G401.6 (cell line): ENCODE measurements around the gene KIAA1328.
"Not testable (repeated sequence)": the region's sequence is repeated elsewhere in the genome, so short reads cannot be mapped to it uniquely, and the experiment has no call there.

Experiments used
- FAIRE-seq: peaks from 2 replicates; lab custom pipeline; 2012; peaks lifted over from hg19 to GRCh38; lab: Jason Lieb, UNC

Gene KIAA1328

GRCh38 chr18:36826556-36826955, 2.4 kb upstream of the KIAA1328 start:
- FAIRE-seq: no peak

- no peak for FAIRE-seq
Observed at GRCh38 chr18:36828157-36828629, 734 bp upstream of the KIAA1328 start.

DNA sequence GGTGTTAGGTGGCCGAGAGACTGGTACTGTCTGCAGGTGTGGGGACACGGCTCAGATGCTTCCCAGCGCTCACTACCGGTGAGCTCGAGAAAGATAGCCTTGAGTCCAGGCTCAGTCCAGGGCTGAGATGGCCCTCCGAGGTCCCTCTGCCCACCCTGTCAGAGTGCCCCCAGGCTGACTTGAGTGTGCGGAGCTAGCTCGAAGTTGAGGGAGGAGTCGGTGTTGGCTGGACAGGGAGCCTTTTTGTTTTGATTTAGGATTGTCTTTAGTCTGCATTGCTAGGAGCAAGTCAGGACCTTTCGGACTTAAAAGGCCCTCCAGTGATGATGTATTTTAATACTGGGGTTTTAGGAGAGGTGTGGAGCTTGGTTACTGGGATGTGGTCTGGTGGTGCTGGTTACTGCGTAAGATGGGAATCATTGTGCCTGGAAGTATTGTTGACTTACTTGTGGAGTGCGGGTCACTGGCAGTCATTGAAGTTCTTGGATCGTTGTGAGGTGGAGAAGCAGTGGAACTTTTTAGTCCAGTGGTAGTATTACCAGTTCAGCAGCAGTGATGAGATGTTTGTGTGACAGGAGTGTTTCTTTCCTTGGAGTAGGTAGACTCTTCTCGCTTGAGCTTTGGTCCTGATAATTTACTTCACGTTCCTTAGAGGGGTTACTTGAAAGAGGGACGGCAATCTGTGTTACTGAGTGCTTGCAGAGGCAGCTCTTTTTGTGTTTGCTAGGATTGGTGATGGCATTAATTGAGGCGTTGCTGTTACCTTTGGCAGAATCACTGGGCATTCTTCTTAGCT, 633 bp downstream of the KIAA1328 start:
- FAIRE-seq: no peak

DNA sequence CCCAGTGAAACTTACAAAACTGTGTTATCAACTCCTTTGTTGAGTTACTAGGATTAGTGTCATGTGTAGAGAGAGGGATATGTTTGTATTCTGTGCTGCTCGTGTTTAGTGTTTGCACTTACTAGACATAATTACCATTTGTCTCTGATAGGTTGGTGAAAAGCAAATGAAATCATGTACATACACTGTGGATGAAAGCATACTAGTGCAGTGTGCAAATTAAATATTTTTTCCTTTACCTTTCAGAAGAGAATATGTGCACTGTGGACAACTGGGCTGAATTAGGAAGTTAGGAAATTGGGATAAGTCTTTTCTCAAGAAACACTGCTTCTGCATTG, 1.2 kb downstream of the KIAA1328 start:
- no peak for FAIRE-seq

- no peak for FAIRE-seq
Observed at GRCh38 chr18:36831139-36831538, 2.2 kb downstream of the KIAA1328 start.

DNA sequence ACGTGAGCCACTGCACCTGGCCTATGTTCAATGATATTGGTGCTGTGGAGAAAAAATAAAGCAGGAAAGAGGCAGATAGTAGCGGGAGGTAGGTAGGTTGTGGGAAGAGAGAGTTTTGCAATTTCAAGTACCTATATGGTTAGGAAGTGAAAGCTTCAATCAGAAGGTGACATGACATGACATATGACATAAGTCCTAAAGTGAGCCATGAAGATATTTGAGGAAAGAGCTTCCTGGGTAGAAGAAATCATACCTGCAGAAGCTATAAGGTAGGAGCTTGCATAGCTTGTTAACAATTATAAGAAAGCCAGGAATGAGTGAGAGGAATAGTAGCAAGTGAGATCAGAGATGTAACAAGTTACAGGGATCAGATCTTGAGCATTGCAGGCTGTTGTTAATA, 4.2 kb downstream of the KIAA1328 start:
- FAIRE-seq: no peak

- FAIRE-seq: no peak
Observed at GRCh38 chr18:36835927-36836326, 7.0 kb downstream of the KIAA1328 start.

DNA sequence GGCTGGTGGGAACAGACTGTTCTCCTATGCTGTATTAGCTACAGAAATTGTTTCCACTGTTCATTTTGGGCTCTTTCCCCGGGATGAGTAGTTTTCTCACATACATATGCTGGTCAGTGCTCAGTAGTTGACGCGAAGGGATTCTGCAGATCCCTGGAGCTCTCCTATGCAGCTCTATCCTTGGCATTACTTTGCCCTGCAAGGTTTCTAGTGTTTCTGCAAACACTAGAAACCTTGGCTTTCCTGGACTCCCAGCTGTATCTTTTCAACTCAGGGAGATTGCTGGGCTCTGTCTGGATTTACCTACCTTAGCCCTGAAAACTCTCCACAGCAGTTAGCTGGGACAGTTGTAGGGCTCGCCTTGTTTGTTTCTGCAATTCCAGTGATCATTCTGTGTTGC, 10.9 kb downstream of the KIAA1328 start:
- FAIRE-seq: no peak

DNA sequence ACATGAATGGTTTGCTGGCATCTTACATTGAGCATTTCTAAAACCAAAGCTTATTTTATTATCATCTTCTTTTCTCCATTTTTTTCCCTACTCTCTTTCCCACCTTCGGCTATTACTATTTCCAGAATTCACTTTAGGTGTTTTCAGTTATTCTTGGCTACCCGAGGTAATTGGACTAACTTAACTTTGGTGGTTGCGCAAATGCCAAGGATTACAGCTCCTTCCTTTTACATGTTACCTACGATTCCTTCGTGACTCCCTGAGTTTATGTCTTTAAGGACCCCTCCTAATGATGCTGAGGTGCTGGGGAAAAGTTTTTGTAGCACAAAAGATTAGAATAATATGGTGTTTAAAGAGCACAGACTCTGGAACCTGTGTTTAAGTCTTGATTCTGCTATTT, 14.3 kb downstream of the KIAA1328 start:
- no peak for FAIRE-seq

DNA sequence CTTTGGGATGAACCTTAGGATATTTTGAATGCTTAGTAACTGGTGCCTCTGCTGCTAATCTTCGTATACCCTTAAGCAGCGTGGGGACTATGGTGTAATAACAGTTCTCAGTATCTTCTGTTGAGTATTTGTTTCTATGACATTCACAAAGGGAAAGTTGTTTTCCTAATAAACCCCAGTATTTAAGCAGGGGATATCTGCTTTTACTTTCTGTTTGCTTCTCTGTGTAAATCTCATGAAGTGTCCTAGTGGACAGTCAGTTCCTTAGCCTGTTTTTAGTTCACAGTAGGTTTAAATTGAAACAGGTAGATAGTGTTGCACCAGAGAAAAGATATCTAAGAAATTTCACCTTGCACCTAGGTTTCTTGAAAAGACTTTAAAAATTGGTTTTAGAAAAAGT, 14.9 kb downstream of the KIAA1328 start:
- FAIRE-seq: no peak

DNA sequence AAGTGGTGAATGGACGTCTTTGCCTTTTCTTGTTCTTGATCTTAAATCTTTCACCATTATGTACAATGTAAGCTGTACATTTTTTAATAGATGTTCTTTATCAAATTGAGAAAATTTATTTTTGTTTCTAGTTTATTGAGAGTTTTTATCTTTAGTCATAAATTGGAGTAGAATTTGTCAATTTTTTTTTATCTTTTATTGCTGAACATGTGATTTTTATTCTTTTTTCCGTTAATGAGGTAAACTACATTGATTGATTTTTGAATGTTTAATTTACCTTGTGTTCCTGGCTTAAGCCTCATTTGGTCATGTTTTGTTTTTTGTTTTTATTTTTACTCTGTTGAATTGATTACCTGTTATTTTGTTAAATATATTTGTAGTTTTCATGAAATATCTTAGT, 19.7 kb downstream of the KIAA1328 start:
- peak; percentile 73 for FAIRE-seq

GRCh38 chr18:36849288-36850006, 20.5 kb downstream of the KIAA1328 start:
- no peak for FAIRE-seq

- FAIRE-seq: no peak
Observed at GRCh38 chr18:36850527-36851201, 21.7 kb downstream of the KIAA1328 start.

DNA sequence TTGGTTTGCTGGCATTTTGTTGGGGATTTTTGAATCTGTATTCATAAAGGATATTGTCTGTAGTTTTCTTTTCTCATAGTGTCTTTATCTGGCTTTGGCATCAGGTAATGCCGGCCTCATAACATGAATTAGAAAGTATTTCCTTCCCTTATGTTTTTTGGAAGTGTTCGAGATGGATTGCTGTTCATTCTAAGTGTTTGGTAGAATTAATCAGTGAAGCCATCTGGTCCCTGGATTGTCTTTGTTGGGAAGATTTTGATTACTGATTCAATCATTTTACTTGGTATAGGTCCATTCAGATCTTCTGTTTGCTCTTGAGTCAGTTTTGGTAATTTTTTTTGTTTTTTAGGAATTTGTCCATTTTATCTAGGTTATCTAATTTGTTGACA, 22.3 kb downstream of the KIAA1328 start:
- FAIRE-seq: no peak

DNA sequence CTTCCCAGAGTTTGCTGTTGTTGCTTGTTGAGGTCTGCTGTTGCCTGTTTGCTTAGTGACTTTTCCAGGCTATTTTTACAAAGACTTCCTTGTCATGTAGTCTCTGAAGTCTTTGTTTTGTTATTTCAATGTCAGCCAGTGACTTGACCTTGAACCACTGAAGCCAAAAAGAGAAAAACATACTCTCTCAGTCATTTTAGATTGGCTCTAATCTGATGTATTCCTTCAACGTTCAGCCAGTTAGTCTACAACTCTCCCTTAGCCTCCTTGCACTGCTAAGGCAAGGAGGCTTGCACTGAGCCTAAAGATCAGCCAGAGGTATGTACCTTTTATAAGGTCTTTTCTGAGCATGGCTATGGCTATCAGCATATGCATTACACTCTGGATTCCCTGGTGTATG, 27.9 kb downstream of the KIAA1328 start:
- no peak for FAIRE-seq

- no peak for FAIRE-seq
Observed at GRCh38 chr18:36862182-36862581, 33.3 kb downstream of the KIAA1328 start.

DNA sequence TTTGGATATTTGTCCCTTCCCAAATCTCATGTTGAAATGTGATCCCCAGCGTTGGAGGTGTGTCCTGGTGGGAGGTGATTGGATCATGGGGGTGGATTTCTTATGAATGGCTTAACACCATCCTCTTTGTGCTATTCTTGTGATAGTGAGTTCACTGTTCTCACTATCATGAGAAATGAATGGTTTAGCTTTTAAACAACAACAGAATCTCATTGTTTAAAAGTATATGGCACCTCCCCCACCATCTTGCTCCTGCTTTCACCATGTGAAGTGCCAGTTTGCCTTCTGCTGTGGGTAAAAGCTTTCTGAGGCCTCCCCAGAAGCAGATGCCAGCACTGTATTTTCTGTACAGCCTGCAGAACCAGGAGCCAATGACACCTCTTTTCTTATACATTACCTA, 38.1 kb downstream of the KIAA1328 start:
- no peak for FAIRE-seq

DNA sequence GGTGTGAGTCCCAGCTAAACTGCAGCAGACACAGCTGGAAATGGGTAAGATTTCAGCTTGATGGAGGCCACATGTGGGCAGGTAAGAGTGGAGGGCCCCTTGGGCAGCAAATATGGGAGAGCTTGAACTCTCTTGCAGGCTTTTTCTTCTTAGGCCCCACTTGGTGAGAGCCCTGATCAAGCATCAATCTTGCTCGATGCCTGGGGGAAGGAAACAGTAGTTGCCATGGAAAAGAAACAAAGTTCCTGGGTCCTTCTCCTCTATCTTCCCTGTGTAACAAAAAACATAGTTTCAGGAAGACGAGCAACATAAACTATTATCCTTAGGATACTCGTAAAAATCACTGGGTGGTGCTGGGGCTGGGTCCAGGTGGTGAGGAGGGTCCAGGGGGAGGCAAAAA, 42.9 kb downstream of the KIAA1328 start:
- no peak for FAIRE-seq

DNA sequence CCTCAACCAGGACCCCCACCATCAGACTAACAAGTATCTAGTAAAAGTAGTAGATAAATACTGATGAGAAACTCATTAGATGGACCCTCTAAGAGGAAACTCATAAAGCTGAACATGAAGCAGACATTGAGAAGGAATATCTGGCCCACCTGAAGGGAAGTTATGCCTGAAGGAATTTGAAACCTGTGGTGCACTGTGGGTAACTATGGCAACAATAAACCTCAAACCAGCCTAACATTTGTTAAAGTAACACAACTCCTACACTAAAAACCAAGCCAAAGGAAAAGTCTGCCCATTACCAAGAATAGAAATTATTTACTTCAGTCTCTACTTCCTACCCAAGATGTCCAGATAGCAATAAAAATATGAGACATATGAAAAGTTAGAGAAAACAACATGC, 43.4 kb downstream of the KIAA1328 start:
- no peak for FAIRE-seq

DNA sequence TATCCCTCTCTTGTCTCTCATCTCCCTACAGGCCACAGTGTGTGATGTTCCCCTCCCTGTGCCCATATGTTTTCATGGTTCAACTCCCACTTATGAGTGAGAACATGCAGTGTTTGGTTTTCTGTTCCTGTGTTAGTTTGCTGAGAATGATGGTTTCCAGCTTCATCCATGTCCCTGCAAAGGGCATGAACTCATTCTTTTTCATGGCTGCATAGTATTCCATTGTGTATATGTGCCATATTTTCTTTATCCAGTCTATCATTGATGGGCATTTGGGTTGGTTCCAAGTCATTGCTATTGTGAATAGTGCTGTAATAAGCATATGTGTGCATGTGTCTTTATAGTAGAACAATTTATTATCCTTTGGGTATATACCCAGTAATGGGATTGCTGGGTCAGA, 44.9 kb downstream of the KIAA1328 start:
- not testable (repeated sequence) for FAIRE-seq

- FAIRE-seq: not testable (repeated sequence)
Observed at GRCh38 chr18:36879796-36880195, 50.9 kb downstream of the KIAA1328 start.

- FAIRE-seq: no peak
Observed at GRCh38 chr18:36885981-36886380, 57.1 kb downstream of the KIAA1328 start.

DNA sequence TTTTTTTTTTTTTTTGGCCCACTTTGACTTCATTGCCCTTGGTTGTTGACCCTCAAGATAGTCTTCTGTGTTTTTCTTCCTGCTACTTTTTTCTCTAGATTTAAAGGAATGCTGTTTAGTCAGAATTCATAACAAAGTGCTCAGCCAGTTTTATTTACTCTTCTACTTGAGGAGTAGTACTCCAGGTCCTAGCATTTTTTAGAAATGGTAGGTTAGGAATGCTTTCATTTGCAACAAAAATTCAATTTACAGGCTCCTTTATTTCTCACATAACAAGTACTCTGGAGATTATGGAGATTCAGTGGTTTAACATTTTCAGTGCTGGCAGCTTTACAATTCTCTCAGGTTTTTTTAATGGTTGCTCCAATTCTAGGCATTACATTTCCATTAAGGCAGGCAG, 58.2 kb downstream of the KIAA1328 start:
- no peak for FAIRE-seq
